Peyer's patch (tissue), 4 donors: Measurements from ENCODE around the gene RHBDL3. TPM values are rescaled to one million over a fixed set of nuclear protein-coding genes. Genes with fewer than 3 reads are reported as not detected.

Experiments
- DNase-seq, 3 donors: peaks; one replicate each; pipeline ENCODE4 v3.0.0-alpha.2; 2017 to 2019
- H3K27ac ChIP-seq, 4 donors: fragments of 200-600 bp; sonication (generic); one replicate each; pipeline ENCODE4 v1.5.1; 2016 to 2019
- H3K27me3 ChIP-seq, 2 donors: fragments of 200-600 bp; sonication (generic); one replicate each; pipeline ENCODE4 v1.5.1; 2019
- H3K36me3 ChIP-seq, 3 donors: fragments of 200-600 bp; sonication (generic); one replicate each; pipeline ENCODE4 v1.5.1; 2016 to 2019
- H3K4me1 ChIP-seq, 4 donors: fragments of 200-600 bp; sonication (generic); one replicate each; pipeline ENCODE4 v1.5.1; 2016 to 2019
- H3K4me3 ChIP-seq, 4 donors: fragments of 200-600 bp; sonication (generic); 1 replicate in 3 of 4; 2 replicates in 1 of 4; pipeline ENCODE4 v1.5.1; 2016 to 2019; ENCODE audit warnings: mild to moderate bottlenecking in 1 of 4
- H3K9me3 ChIP-seq, 4 donors: fragments of 200-600 bp; sonication (generic); one replicate each; pipeline ENCODE4 v1.5.1; 2016 to 2019; ENCODE audit warnings: mild to moderate bottlenecking in 1 of 4
- CTCF ChIP-seq, 6 experiments: fragments of 450-650 bp in 4 of 6; fragments of 200-600 bp in 2 of 6; sonication (generic) in 1 of 6; IDR thresholded peaks; one replicate each; pipeline ENCODE4 v1.5.1; 2017 to 2019; ENCODE audit warnings: antibody characterized with exemption in 6 of 6, mild to moderate bottlenecking in 3 of 6, moderate library complexity in 1 of 6
- POLR2A ChIP-seq, 2 donors: fragments of 450-650 bp; IDR thresholded peaks; one replicate each; pipeline ENCODE4 v1.5.1; 2017; ENCODE audit warnings: antibody characterized with exemption in 2 of 2, mild to moderate bottlenecking in 2 of 2, moderate library complexity in 2 of 2
- total RNA-seq, 4 donors: library from RNA; depleted of rRNA; stranded (reverse); fragments of >200 nt; gene quantifications; one replicate each; pipeline ENCODE4 v1.1.0, GENCODE V29; 2016

The RHBDL3 gene
- total RNA-seq, 4 donors from 2014 or later, result 0.28 to 0.40 TPM; not detected in 2

DNA sequence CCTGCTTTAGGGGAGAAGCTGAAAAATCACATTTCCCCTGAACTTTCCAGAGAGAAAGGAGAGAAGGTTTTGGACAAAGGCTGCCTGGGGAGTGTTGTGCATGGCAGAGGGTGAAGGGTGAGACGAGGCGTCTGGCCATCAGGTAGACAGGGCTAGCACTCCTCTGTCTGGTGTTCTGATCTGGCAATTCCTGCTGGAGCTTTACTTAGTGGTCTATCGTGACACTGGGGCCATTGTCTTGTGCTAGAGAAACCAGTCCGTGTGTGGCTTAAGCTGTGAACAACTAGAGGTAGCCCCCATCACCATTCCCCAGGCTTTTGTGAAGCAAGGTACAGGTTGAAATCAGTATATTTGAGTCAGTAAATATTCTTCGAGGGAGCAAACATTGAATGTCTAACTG lies 8.5 kb downstream of the RHBDL3 start:
- Histone ChIP-seq H3K4me3 (no peak overlapping the region), H3K9me3 (no peaks in the 10 kb centered on the region), H3K36me3 (no peaks in the 10 kb centered on the region), H3K27me3 (no peaks in the 10 kb centered on the region), H3K27ac (no peak overlapping the region), H3K4me1 (no peaks in the 10 kb centered on the region)
- DNase-seq, result no peak
- TF ChIP-seq POLR2A (IDR thresholded peaks at IDR 0.05) (no peak), CTCF (IDR thresholded peaks at IDR 0.05) (no peak)

GRCh38 chr17:32274643-32275042 lies 9.0 kb downstream of the RHBDL3 start:
- Histone ChIP-seq H3K27ac (no peak overlapping the region), H3K9me3 (no peaks in the 10 kb centered on the region), H3K36me3 (no peaks in the 10 kb centered on the region), H3K27me3 (no peaks in the 10 kb centered on the region), H3K4me3 (no peak overlapping the region), H3K4me1 (no peaks in the 10 kb centered on the region)
- TF ChIP-seq CTCF (IDR thresholded peaks at IDR 0.05), result no peak
- TF ChIP-seq POLR2A (IDR thresholded peaks at IDR 0.05), result no peak
- no peak for DNase-seq

- no peak for DNase-seq
- Histone ChIP-seq H3K36me3 (no peaks in the 10 kb centered on the region), H3K4me3 (no peak overlapping the region), H3K27me3 (no peaks in the 10 kb centered on the region), H3K9me3 (no peaks in the 10 kb centered on the region), H3K27ac (no peak overlapping the region), H3K4me1 (no peaks in the 10 kb centered on the region)
- TF ChIP-seq CTCF (IDR thresholded peaks at IDR 0.05) (no peak), POLR2A (IDR thresholded peaks at IDR 0.05) (no peak)
Observed at GRCh38 chr17:32275060-32276042, 9.7 kb downstream of the RHBDL3 start.

DNA sequence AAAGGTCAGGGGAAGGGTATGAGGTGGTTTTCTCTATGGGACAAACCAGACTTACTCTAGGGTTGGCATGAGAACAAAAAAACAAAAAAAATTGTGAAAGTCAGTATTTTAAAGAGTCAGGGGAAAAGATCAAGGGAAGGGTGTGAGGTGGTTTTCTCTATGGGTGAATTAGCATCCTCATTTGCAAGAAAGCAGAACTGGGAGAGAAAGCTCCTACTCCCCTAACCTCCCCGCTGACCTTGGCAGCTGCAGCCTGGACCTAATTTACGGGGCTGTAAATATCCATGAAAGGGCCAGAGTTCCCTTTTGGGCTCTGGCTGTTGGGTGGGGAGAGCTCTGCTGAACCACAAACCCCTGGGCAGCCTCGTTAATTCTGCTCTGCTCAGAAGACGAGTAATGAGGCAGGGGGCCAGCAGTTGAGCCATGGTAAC lies 10.6 kb downstream of the RHBDL3 start:
- no peaks in the 10 kb centered on the region for H3K4me1 ChIP-seq
- H3K27ac ChIP-seq, result no peak overlapping the region
- no peak for TF ChIP-seq CTCF (IDR thresholded peaks at IDR 0.05)
- TF ChIP-seq POLR2A (IDR thresholded peaks at IDR 0.05), result no peak
- no peaks in the 10 kb centered on the region for H3K36me3 ChIP-seq
- no peak for DNase-seq
- no peak overlapping the region for H3K4me3 ChIP-seq
- no peaks in the 10 kb centered on the region for H3K9me3 ChIP-seq
- no peaks in the 10 kb centered on the region for H3K27me3 ChIP-seq

GRCh38 chr17:32277284-32277683 lies 11.7 kb downstream of the RHBDL3 start:
- TF ChIP-seq POLR2A (IDR thresholded peaks at IDR 0.05), result no peak
- no peak for TF ChIP-seq CTCF (IDR thresholded peaks at IDR 0.05)
- DNase-seq, result no peak
- Histone ChIP-seq H3K9me3 (no peaks in the 10 kb centered on the region), H3K27me3 (no peaks in the 10 kb centered on the region), H3K4me1 (no peaks in the 10 kb centered on the region), H3K27ac (no peak overlapping the region), H3K4me3 (no peak overlapping the region), H3K36me3 (no peaks in the 10 kb centered on the region)
